ENCODE results near the gene PRMT5. TPM values are rescaled to one million over a fixed set of nuclear protein-coding genes. Genes with fewer than 3 reads are reported as not detected.

The PRMT5 gene
- total RNA-seq, 1 experiment from 2014 or later, result 101 TPM

DNA sequence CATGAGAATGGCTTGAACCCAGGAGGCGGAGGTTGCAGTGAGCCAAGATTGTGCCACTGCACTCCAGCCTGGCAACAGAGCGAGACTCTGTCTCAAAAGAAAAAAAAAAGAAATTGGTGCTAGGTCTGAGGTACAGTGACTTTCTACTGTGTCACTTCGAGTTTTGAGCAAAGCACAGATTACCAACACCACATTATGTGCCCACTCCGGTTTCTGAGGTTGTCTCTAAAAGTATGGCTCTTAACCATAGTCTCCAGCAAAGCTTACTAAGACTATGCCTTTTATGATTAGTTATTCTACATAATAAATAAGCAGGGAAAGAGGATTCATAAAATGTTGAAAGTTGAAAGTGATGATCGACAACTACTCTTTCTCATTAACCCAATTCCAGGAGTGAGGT, 18.3 kb downstream of the PRMT5 start:
- intact Hi-C loops (cut with micrococcal nuclease), result no loop called here
- Histone ChIP-seq H4K20me1 (ENCODE audit: low read length) (no peaks in the 10 kb centered on the region), H3K4me1 (ENCODE audit: insufficient read depth, low read length) (no peaks in the 10 kb centered on the region), H3F3A (ENCODE audit: low read length, unreplicated experiment) (no peaks in the 10 kb centered on the region), H3K4me3 (ENCODE audit: low read length) (no peak overlapping the region), H3K27me3 (ENCODE audit: low read length) (no peaks in the 10 kb centered on the region), H3K9me2 (replicated peaks; ENCODE audit: low read length) (no peaks in the 10 kb centered on the region), H3K79me2 (ENCODE audit: low read length) (peaks cover 44% of the 10 kb centered on the region), H3K27ac (ENCODE audit: low read length) (no peak overlapping the region), H2AFZ (ENCODE audit: low read length) (no peak overlapping the region), H3K36me3 (ENCODE audit: low read depth, low read length) (peaks cover 16% of the 10 kb centered on the region), H3K9me3 (ENCODE audit: low read length) (no peaks in the 10 kb centered on the region), H3K9ac (ENCODE audit: low read length) (no peak overlapping the region), H3K4me2 (ENCODE audit: low read length) (no peak overlapping the region)
- TF ChIP-seq EZH2 (IDR thresholded peaks at IDR 0.05; ENCODE audit: low read length, unreplicated experiment) (no peak), EZH2phosphoT487 (IDR thresholded peaks at IDR 0.05; ENCODE audit: borderline replicate concordance, low read length) (no peak)
- TF ChIP-seq, protein P1, sequence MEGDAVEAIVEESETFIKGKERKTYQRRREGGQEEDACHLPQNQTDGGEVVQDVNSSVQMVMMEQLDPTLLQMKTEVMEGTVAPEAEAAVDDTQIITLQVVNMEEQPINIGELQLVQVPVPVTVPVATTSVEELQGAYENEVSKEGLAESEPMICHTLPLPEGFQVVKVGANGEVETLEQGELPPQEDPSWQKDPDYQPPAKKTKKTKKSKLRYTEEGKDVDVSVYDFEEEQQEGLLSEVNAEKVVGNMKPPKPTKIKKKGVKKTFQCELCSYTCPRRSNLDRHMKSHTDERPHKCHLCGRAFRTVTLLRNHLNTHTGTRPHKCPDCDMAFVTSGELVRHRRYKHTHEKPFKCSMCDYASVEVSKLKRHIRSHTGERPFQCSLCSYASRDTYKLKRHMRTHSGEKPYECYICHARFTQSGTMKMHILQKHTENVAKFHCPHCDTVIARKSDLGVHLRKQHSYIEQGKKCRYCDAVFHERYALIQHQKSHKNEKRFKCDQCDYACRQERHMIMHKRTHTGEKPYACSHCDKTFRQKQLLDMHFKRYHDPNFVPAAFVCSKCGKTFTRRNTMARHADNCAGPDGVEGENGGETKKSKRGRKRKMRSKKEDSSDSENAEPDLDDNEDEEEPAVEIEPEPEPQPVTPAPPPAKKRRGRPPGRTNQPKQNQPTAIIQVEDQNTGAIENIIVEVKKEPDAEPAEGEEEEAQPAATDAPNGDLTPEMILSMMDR (conservative IDR thresholded peaks at IDR 0.05; ENCODE audit: low read depth, low read length), result no peak
- ATAC-seq (no peak), DNase-seq (no peak)
- no TSS peak for BruUV-seq (replicated peaks)
- ChIA-PET CTCF (interaction anchor here (0.6 kb wide), 1 partner anchor 48 kb away, joined by 3 read pairs; no protein-coding TSS in a partner anchor), POLR2A (ENCODE audit: unreplicated experiment) (no interaction called here)

DNA sequence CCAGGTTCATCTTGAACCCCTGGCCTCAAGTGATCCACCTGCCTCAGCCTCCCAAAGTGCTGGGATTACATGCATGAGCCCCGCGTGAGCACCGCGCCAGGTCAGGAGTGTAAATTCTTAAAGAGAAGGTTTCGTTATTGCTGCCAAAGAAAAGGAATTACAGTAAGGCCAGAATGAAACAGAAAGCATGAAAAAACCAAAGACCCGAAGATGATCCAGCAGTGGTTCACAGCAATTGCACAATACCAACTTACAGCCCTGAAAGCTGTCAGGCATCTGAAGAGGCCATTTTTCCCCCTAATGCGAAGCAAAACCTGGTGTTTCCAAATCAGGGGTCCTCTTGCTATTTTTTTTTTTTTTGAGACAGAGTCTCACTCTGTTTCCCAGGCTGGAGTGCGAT, 20.6 kb downstream of the PRMT5 start:
- no peak for DNase-seq
- ChIA-PET CTCF (no interaction called here), POLR2A (ENCODE audit: unreplicated experiment) (no interaction called here)
- H3K4me1 ChIP-seq (ENCODE audit: insufficient read depth, low read length), result peaks cover 8% of the 10 kb centered on the region
- no TSS peak for BruUV-seq (replicated peaks)
- intact Hi-C loops (cut with micrococcal nuclease), result no loop called here
- H3K9ac ChIP-seq (ENCODE audit: low read length), result no peak overlapping the region
- peaks cover 23% of the 10 kb centered on the region for H3K79me2 ChIP-seq (ENCODE audit: low read length)
- H3K27ac ChIP-seq (ENCODE audit: low read length), result no peak overlapping the region
- no peak overlapping the region for H3K4me3 ChIP-seq (ENCODE audit: low read length)
- no peaks in the 10 kb centered on the region for H3K9me3 ChIP-seq (ENCODE audit: low read length)
- H4K20me1 ChIP-seq (ENCODE audit: low read length), result no peaks in the 10 kb centered on the region
- ATAC-seq, result no peak
- no peaks in the 10 kb centered on the region for H3K9me2 ChIP-seq (replicated peaks; ENCODE audit: low read length)
- H3K36me3 ChIP-seq (ENCODE audit: low read depth, low read length), result peaks cover 34% of the 10 kb centered on the region
- H2AFZ ChIP-seq (ENCODE audit: low read length), result no peak overlapping the region
- TF ChIP-seq, protein P1 (conservative IDR thresholded peaks at IDR 0.05; ENCODE audit: low read depth, low read length), result no peak
- H3K27me3 ChIP-seq (ENCODE audit: low read length), result no peaks in the 10 kb centered on the region
- H3K4me2 ChIP-seq (ENCODE audit: low read length), result no peak overlapping the region
- H3F3A ChIP-seq (ENCODE audit: low read length, unreplicated experiment), result no peaks in the 10 kb centered on the region

DNA sequence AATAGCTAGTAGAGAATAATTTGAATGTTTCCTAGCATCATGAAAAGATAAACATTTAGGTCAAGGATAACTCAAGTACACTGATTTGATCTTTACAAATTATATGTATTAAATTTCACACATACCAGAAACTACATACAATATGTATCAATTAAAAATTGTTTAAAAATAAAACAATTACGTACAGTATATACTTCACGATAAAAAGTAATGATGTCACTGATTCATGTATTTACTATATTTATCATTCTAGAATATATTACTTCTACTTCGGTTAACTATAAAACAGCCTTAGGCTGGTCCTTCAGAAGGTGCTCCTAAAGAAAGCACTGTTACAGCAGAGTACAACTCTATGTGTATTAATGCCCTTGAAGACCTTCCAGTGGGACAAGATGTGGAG, 21.7 kb downstream of the PRMT5 start:
- Histone ChIP-seq H3K79me2 (ENCODE audit: low read length) (peaks cover 15% of the 10 kb centered on the region), H3K27me3 (ENCODE audit: low read length) (no peaks in the 10 kb centered on the region), H3K9me3 (ENCODE audit: low read length) (no peaks in the 10 kb centered on the region), H3K4me2 (ENCODE audit: low read length) (no peak overlapping the region), H4K20me1 (ENCODE audit: low read length) (no peaks in the 10 kb centered on the region), H3K9me2 (replicated peaks; ENCODE audit: low read length) (no peaks in the 10 kb centered on the region), H3K36me3 (ENCODE audit: low read depth, low read length) (peaks cover 41% of the 10 kb centered on the region), H3K4me1 (ENCODE audit: insufficient read depth, low read length) (peaks cover 15% of the 10 kb centered on the region), H3K4me3 (ENCODE audit: low read length) (no peak overlapping the region), H3K9ac (ENCODE audit: low read length) (no peak overlapping the region), H2AFZ (ENCODE audit: low read length) (no peak overlapping the region), H3F3A (ENCODE audit: low read length, unreplicated experiment) (no peaks in the 10 kb centered on the region), H3K27ac (ENCODE audit: low read length) (no peak overlapping the region)
- CTCF ChIA-PET, result no interaction called here
- no TSS peak for BruUV-seq (replicated peaks)
- intact Hi-C loops (cut with micrococcal nuclease), result no loop called here
- ATAC-seq (no peak), DNase-seq (no peak)
- POLR2A ChIA-PET (ENCODE audit: unreplicated experiment), result no interaction called here
- TF ChIP-seq EZH2 (IDR thresholded peaks at IDR 0.05; ENCODE audit: low read length, unreplicated experiment) (no peak), EZH2phosphoT487 (IDR thresholded peaks at IDR 0.05; ENCODE audit: borderline replicate concordance, low read length) (no peak)
- TF ChIP-seq, protein P1 (conservative IDR thresholded peaks at IDR 0.05; ENCODE audit: low read depth, low read length), result no peak
